Head of caudate nucleus (tissue), 42 donors: ENCODE measurements around the gene ALPP.
"Not testable (repeated sequence)": the region's sequence is repeated elsewhere in the genome, so short reads cannot be mapped to it uniquely, and the experiment has no call there.

Source experiments
- DNase-seq, 42 donors: peaks; one replicate each; pipeline versions ENCODE4 v3.0.0 to v3.0.0-alpha.2; 2020 to 2021; ENCODE audit warnings: mixed read lengths in 7 of 42
- intact Hi-C: fragments of 100-400 bp; cut with DNase I; formaldehyde crosslinking; loops from one replicate; pipeline ENCODE4 v1.15.0; 2022

ALPP gene

GRCh38 chr2:232415138-232415690, 36.7 kb downstream of the ALPP start:
- intact Hi-C loops, result no loop called here
- DNase-seq, result peak in 1 of 42 donors; percentile 24

- DNase-seq, result peak in 1 of 42 donors; percentile 13
- intact Hi-C loops, result no loop called here
Observed at GRCh38 chr2:232415736-232416520, 37.4 kb downstream of the ALPP start.

GRCh38 chr2:232416521-232417470, 38.2 kb downstream of the ALPP start:
- intact Hi-C loops, result no loop called here
- DNase-seq, result no peak

- intact Hi-C loops, result no loop called here
- no peak for DNase-seq
Observed at GRCh38 chr2:232417489-232417888, 38.9 kb downstream of the ALPP start.

- intact Hi-C loops, result no loop called here
- DNase-seq, result no peak
Observed at GRCh38 chr2:232418056-232418455, 39.5 kb downstream of the ALPP start.

- intact Hi-C loops, result no loop called here
- DNase-seq, result peak in 1 of 42 donors; percentile 11
Observed at GRCh38 chr2:232418466-232419244, 40.1 kb downstream of the ALPP start.

GRCh38 chr2:232419245-232420072, 40.9 kb downstream of the ALPP start:
- intact Hi-C loops, result no loop called here
- DNase-seq, result no peak

GRCh38 chr2:232420073-232420454, 41.5 kb downstream of the ALPP start:
- DNase-seq, result no peak
- intact Hi-C loops, result no loop called here

- intact Hi-C loops, result no loop called here
- DNase-seq, result no peak
Observed at GRCh38 chr2:232420463-232421188, 42.1 kb downstream of the ALPP start.

GRCh38 chr2:232421189-232421785, 42.7 kb downstream of the ALPP start:
- intact Hi-C loops, result no loop called here
- no peak for DNase-seq

GRCh38 chr2:232422051-232422450, 43.5 kb downstream of the ALPP start:
- DNase-seq, result no peak
- intact Hi-C loops, result no loop called here

GRCh38 chr2:232422996-232423395, 44.4 kb downstream of the ALPP start:
- DNase-seq, intact Hi-C loops: not testable (repeated sequence)

- DNase-seq, intact Hi-C loops: not testable (repeated sequence)
Observed at GRCh38 chr2:232423407-232423806, 44.9 kb downstream of the ALPP start.

- intact Hi-C loops, result loop anchor here (10.0 kb wide), 1 partner anchor 97 kb away; no protein-coding TSS in a partner anchor
Observed at GRCh38 chr2:232431705-232432590, 53.4 kb downstream of the ALPP start.

More at GRCh38 chr2:232431705-232432590, 53.4 kb downstream of the ALPP start:
- no peak for DNase-seq
